Esophagus muscularis mucosa (tissue), 4 donors: ENCODE measurements around the gene SIX5. TPM values are rescaled to one million over a fixed set of nuclear protein-coding genes. Genes with fewer than 3 reads are reported as not detected.
"Not testable (repeated sequence)": the region's sequence is repeated elsewhere in the genome, so short reads cannot be mapped to it uniquely, and the experiment has no call there.

Experiments used
- DNase-seq: peaks from one replicate; pipeline ENCODE4 v3.0.0-alpha.2; 2017; ENCODE audit errors: extremely low spot score
- H3K27ac ChIP-seq, 4 donors: fragments of 200-600 bp; sonication (generic); replicated peaks in 1 of 4; 1 replicate in 3 of 4; 2 replicates in 1 of 4; pipeline ENCODE4 v1.5.1; 2016 to 2019; ENCODE audit warnings: mild to moderate bottlenecking in 1 of 4
- H3K27me3 ChIP-seq, 4 donors: fragments of 200-600 bp; sonication (generic); one replicate each; pipeline versions ENCODE4 v1.5.1 to v1.6.0; 2016 to 2019
- H3K36me3 ChIP-seq, 4 donors: fragments of 200-600 bp; sonication (generic); one replicate each; pipeline ENCODE4 v1.5.1; 2016 to 2019
- H3K4me1 ChIP-seq, 4 donors: fragments of 200-600 bp; sonication (generic); one replicate each; pipeline ENCODE4 v1.5.1; 2016 to 2019
- H3K4me3 ChIP-seq, 4 donors: fragments of 200-600 bp; sonication (generic); 1 replicate in 2 of 4; 2 replicates in 2 of 4; pipeline ENCODE4 v1.5.1; 2016 to 2019; ENCODE audit warnings: mild to moderate bottlenecking in 4 of 4, moderate library complexity in 1 of 4
- H3K9me3 ChIP-seq, 4 donors: fragments of 200-600 bp; sonication (generic); 1 replicate in 3 of 4; 2 replicates in 1 of 4; pipeline ENCODE4 v1.5.1; 2016 to 2019
- CTCF ChIP-seq, 3 experiments: fragments of 200-600 bp in 2 of 3; fragments of 450-650 bp in 1 of 3; sonication (generic) in 2 of 3; IDR thresholded peaks; one replicate each; pipeline ENCODE4 v1.5.1; 2017 to 2019; ENCODE audit warnings: antibody characterized with exemption in 3 of 3, mild to moderate bottlenecking in 2 of 3, moderate library complexity in 1 of 3
- EP300 ChIP-seq: sonication (generic); formaldehyde crosslinking; IDR thresholded peaks from one replicate; pipeline ENCODE4 v1.6.1; 2017; ENCODE audit warnings: antibody characterized with exemption
- POLR2A ChIP-seq: fragments of 450-650 bp; IDR thresholded peaks from one replicate; pipeline ENCODE4 v1.6.1; 2017; ENCODE audit warnings: antibody characterized with exemption, moderate library complexity, mild to moderate bottlenecking, low read depth
- POLR2AphosphoS5 ChIP-seq, 2 donors: sonication (generic); formaldehyde crosslinking; IDR thresholded peaks; one replicate each; pipeline ENCODE4 v1.6.1; 2017; ENCODE audit warnings: antibody characterized with exemption in 2 of 2
- WGBS: methylation state at CpG from one replicate; pipeline ENCODE4 v1.1.5; 2018; 5-methylcytosine and 5-hydroxymethylcytosine counted together
- intact Hi-C: fragments of 100-400 bp; cut with DNase I; formaldehyde crosslinking; loops from one replicate; pipeline ENCODE4 v1.15.1; 2023
- total RNA-seq, 4 donors: library from RNA; depleted of rRNA; stranded (reverse); fragments of >200 nt; gene quantifications; one replicate each; pipeline versions ENCODE4 v1.1.0 to v1.2.1, GENCODE V29; 2016

Gene SIX5
- total RNA-seq, 4 donors from 2014 or later = 18.2 to 39.9 (median 28.8) TPM

DNA sequence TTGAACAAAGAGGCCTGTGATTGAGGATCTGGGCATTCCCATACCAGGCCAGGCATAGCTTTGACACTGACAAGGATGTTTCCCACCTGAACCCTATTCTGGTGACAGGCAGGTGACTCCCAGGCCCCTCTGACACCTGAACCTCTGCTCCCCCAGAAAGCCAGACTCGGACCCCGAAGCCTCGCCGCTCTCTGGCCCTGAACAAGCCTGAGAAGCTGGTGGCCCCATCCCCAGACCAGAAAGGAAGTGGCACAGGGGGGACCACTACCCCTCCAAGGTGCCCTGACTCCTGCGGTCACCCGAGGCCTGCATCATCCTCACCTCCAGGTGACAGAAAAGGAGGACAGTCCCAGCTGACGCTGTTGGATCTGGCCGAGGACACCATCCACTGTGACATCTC lies 14.7 kb downstream of the SIX5 start:
- no peak overlapping the region for H3K4me3 ChIP-seq
- H3K27ac ChIP-seq = no peak overlapping the region
- H3K36me3 ChIP-seq = no peaks in the 10 kb centered on the region
- H3K9me3 ChIP-seq = no peaks in the 10 kb centered on the region
- WGBS = 92% methylated on average over 6 of the region's 8 CpGs
- no peaks in the 10 kb centered on the region for H3K4me1 ChIP-seq
- no peak for DNase-seq
- TF ChIP-seq CTCF (IDR thresholded peaks at IDR 0.05) (no peak), POLR2AphosphoS5 (IDR thresholded peaks at IDR 0.05) (no peak), POLR2A (no peak), EP300 (no peak)
- intact Hi-C loops = no loop called here
- no peaks in the 10 kb centered on the region for H3K27me3 ChIP-seq

- no peak overlapping the region for H3K4me3 ChIP-seq
- H3K27ac ChIP-seq = no peak overlapping the region
- DNase-seq = no peak
- no peak for TF ChIP-seq POLR2AphosphoS5 (IDR thresholded peaks at IDR 0.05)
- TF ChIP-seq POLR2A = no peak
- no peak for TF ChIP-seq EP300
- TF ChIP-seq CTCF (IDR thresholded peaks at IDR 0.05) = no peak
- no peaks in the 10 kb centered on the region for H3K4me1 ChIP-seq
- H3K27me3 ChIP-seq = no peaks in the 10 kb centered on the region
- H3K9me3 ChIP-seq = no peaks in the 10 kb centered on the region
- H3K36me3 ChIP-seq = no peaks in the 10 kb centered on the region
- intact Hi-C loops = no loop called here
- WGBS = 85% methylated on average over 4 of the region's 6 CpGs
Observed at GRCh38 chr19:45753548-45753947, 15.5 kb downstream of the SIX5 start.

DNA sequence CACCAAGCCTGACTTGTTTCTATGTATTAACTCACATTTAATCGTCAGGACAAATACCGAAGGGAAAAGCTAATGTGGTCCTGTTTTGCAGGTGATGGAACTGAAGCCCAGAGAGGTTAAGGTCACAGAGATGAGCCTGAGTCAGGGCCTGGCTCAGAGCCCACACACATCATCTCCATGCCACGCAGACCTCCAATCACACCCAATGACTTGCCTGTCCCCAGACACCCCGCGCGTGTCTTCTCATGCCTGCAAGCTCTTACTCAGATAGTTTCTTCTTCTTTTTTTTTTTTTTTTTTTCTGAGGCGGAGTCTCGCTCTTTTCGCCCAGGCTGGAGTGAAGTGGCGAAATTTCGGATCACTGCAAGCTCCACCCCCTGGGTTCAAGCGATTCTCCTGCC lies 16.4 kb downstream of the SIX5 start:
- TF ChIP-seq POLR2AphosphoS5 (IDR thresholded peaks at IDR 0.05) = no peak
- TF ChIP-seq CTCF (IDR thresholded peaks at IDR 0.05) = no peak
- DNase-seq = no peak
- Histone ChIP-seq H3K27me3 (no peaks in the 10 kb centered on the region), H3K36me3 (no peaks in the 10 kb centered on the region), H3K9me3 (no peaks in the 10 kb centered on the region), H3K4me1 (no peaks in the 10 kb centered on the region), H3K27ac (no peak overlapping the region), H3K4me3 (no peak overlapping the region)
- intact Hi-C loops = no loop called here
- WGBS = 95% methylated on average over 12 of the region's 12 CpGs

DNA sequence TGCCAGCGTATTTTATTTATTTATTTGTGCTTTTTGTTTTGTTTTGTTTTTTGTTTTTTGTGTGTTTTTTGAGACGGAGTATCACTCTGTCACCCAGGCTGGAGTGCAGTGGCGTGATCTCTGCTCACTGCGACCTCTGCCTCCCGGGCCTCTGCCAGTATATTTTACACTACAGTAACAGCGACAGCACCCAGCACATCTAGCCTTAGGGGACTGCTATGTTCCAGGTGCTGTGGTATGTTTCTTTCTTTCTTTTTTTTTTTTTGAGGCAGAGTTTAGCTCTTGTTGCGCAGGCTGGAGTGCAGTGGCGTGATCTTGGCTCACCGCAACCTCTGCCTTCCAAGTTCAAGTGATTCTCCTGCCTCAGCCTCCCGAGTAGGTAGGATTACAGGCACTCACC lies 17.6 kb downstream of the SIX5 start:
- H3K4me3 ChIP-seq = not testable (repeated sequence)

GRCh38 chr19:45747513-45747912 lies 21.5 kb downstream of the SIX5 start:
- Histone ChIP-seq H3K27me3 (no peaks in the 10 kb centered on the region), H3K36me3 (no peaks in the 10 kb centered on the region), H3K4me3 (no peak overlapping the region), H3K27ac (no peak overlapping the region), H3K9me3 (no peaks in the 10 kb centered on the region), H3K4me1 (peaks cover 0 to 9% (median 0%) of the 10 kb centered on the region in 4 donors)
- WGBS = 82% methylated on average over 5 of the region's 5 CpGs
- intact Hi-C loops = no loop called here
- DNase-seq = no peak
- TF ChIP-seq POLR2AphosphoS5 (IDR thresholded peaks at IDR 0.05) = no peak
- TF ChIP-seq EP300 = no peak
- no peak for TF ChIP-seq CTCF (IDR thresholded peaks at IDR 0.05)
- TF ChIP-seq POLR2A = no peak

More for the DNA sequence above, 17.6 kb downstream of the SIX5 start:
- DNase-seq, H3K4me1 ChIP-seq, intact Hi-C loops, H3K27me3 ChIP-seq, H3K9me3 ChIP-seq, H3K36me3 ChIP-seq, H3K27ac ChIP-seq: not testable (repeated sequence)
- 92% methylated on average over 10 of the region's 10 CpGs for WGBS
